Epidermal melanocyte (primary cell): Measurements from ENCODE around the gene SPPL2C.

ENCODE experiments used
- DNase-seq: peaks from one replicate; pipeline ENCODE4 v3.0.0; 2011; ENCODE audit warnings: low spot score; ENCODE audit not compliant: insufficient read length

SPPL2C gene

DNA sequence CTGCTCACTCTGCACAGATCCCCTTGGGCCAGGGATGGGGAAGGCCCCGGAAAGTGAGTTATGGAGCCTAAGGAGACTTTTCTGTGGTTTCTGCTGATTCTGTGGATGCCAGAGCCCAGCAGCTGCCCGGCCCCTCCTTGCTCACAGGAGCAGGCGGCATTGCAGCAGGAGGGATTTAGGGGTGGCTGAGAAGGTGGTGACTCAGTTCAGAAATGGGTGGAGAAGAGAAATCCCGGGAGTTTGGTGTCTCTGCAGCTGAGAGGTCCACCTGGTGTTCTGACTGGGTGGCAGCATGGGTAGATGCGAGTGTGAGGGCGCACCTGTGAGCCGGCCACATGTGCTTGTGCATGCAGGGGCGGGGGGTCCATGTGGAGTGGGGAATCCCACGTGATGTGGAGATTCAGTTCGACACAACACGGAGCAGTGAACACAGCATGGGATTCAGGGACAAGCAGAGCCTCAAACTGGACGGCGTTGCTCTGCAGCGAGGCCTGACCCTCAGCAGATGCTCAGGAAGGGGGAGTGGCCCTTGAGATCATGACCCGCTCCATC is 16.0 kb upstream of the SPPL2C start:
- no peak for DNase-seq

DNA sequence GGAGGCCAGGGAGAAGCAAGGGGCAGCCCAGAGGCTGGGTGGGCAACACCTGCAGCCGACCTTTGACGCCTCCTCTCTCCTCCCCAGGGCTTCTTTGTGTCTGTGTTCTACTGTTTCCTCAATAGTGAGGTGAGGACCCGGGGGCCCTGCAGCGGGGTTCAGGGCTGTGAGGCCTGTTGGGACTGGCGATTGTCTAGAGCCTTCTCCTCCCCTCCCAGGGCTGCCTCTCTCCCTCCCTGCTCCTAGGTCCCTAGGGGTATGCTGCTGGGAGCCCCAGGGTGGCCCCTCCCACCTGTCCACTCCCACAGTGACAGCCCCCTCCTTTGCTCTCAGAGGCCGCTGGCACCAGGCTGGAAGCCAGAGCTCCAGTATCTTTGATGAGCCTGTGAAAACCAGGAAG is 10.8 kb upstream of the SPPL2C start:
- no peak for DNase-seq

DNA sequence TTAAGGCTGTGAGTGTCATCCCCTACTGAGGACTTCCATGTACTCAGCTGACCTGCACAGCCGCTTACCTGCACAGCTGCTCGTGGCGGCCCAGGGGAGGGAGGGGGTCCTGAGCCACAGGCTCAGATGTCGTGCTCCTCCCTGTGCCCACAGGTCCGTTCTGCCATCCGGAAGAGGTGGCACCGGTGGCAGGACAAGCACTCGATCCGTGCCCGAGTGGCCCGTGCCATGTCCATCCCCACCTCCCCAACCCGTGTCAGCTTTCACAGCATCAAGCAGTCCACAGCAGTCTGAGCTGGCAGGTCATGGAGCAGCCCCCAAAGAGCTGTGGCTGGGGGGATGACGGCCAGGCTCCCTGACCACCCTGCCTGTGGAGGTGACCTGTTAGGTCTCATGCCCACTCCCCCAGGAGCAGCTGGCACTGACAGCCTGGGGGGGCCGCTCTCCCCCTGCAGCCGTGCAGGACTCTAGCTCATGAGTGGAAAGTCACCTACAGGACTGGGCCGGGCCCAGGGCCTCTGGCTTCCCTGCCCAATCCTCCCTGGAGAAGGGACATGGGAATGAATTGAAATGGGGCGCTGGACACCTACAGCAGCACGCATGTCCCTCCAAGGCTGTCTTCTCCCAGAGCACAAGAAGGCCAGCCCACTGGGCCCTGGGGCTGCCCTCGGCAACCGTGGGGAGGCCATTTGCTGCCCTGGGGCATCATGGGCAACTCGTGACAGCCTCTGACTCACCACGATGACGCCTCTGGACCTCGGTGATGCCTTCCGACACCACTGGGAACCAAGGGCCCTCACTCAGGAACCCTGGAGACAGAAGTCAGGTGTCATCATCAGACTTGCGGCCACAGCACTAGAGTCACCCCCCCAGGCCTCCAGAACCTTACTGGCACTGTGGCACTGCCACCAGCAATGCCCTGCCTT is 9.9 kb upstream of the SPPL2C start:
- DNase-seq, result no peak

DNA sequence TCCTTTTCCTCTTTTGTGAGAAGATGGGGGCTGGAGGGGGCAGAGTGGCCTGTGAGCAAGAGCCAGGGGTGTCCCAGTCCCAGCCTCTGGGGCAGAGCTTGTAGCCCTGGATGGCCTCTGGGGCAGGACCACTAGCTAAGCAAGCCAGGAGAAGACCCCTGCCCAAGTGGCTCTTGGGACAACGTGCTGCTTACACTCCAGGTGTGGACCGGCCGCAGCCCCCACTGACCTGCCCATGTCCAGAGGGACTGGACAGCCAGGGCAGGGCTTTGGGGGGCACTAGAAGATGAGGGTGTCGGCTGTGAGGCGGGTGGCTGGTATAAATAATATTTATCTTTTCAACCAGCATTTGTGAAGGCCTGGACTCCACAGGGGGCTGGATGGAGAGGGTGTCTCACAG is 9.2 kb upstream of the SPPL2C start:
- DNase-seq, result no peak

DNA sequence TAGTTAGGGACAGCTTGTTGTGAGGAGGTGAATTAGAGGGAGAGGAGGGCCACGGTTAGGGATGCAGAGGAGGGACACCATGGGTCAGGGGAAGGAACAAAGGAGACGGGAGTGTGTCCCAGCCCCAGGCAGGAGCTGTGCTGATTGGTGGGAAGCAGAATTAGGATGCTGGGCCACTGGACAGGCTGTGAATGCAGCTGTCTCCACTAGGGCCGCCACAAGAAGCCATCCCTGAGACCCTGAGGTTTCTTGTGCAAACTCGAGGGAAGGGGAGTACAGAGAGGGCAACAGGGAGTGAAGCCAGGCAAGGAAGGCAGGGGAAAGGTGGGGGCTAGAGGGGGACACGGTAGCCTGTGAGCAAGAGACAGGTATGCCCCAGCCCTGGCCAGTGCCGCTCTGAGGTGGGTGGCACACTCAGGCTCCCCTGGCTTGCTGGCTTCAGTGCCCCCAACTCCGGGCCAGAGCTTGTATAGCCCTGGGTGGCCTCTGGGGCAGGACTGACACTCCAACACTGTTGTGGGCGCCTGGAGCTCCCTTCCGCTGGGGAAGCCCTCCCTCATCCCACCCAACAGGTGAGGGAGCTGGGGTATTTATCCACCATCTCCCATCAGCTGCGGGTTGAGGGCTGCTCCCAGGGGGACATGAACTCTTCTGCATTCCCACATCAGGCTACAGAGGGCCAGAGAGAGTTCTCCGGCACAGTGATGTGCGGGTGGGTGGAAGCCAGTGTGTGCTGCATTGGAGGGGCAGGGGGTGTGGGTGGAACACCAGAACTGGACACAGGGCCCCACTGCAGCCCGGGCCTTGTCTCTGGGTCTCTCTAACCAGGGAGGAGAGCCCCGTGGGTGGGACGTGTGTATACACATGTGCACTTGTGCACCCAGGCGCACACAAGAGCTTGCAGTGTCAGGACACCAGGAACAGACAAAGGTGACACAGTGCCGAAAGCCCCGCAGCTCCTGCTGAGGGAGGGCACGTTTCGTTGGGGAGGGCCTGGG is 8.3 kb upstream of the SPPL2C start:
- no peak for DNase-seq

DNA sequence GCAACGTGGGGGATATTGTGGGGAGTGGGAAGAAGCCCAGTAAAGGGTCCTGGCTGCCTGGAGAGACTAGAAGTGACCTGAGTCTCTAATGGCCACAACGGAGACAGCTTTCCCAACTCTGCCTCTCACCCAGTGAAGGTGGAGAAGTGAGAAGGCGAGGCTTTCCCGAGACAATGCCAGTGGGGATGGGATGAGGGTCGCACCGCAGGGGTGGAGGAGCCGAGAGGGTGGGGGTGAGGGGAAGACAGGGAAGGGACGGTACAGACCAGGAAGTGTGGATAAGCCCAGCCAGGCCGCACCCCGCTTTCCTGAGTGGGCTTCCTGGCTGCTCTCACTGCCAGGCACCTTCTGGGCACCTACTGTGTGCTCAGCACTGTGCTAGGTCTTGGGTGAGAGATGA is 7.5 kb upstream of the SPPL2C start:
- DNase-seq, result no peak

- DNase-seq, result no peak
Observed at GRCh38 chr17:45837603-45838002, 7.1 kb upstream of the SPPL2C start.

- no peak for DNase-seq
Observed at GRCh38 chr17:45838751-45839295, 5.9 kb upstream of the SPPL2C start.

DNA sequence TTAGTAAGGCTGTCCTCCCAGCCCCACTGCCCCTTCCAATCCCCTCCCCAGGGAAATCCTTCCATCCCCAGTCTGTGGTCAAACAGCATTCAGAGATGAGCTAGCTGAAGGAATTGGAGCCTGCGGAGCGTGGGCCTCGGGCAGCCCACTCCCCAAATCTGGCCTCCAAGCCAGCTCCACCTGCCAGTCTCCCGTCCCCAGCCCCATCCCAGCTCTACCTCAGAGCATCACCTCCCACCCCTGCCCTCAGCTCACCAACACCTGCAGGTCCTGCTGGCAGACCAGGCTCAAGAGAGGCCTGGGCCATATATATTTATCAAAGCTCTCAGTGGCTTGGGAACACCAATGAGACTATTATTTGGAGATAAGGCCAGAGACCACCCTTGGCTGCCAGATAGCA is 5.2 kb upstream of the SPPL2C start:
- no peak for DNase-seq

- no peak for DNase-seq
Observed at GRCh38 chr17:45841186-45841585, 3.5 kb upstream of the SPPL2C start.

DNA sequence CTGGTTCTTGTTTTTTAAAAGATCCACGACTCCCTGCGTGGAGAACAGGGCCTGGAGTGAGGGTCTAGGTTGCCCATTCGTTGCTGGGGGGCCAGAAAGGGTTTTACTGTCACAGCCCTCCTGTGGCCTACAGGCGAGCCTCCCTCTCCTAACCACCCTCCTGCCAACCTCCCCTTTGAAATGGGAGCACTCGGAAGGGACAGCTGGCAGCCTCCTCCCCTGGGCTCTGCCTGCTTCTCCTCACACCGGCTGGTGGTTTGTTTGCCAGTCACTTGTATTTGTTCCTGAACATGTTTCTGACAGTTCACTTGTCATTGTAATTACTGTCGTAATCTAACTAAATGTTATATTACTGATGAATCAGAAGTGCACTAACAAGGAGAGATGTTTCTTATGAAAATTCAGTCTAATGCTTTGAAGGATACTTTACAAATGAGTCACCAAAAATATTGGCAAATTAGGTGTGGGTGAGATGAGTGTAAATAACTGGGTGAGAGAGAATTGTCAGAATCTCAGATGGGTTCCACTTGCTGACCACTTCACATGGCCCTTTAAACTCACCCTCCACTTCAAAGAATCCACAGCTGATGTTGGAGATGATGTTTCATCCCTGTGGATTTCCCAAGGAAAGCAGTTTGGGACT is 2.7 kb upstream of the SPPL2C start:
- no peak for DNase-seq

DNA sequence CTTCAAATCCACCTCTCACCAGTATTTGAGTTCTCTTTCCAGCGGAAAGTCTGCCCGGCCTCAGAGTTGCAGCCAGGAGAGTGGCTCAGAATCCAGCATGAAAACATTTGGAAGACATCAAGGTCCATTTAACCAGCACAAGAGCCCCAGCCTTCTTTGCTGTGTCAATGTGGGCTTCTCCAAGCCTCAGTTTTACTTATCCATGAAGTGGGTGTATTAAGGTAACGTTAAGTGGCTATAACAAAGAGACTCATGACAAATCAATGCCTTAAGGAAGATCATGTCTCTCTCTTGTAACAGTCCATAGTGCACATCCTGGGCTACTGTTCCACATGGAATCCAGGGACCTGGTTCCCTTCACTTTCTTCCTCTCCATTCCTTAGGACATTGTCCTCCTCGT is 959 bp upstream of the SPPL2C start:
- no peak for DNase-seq

DNA sequence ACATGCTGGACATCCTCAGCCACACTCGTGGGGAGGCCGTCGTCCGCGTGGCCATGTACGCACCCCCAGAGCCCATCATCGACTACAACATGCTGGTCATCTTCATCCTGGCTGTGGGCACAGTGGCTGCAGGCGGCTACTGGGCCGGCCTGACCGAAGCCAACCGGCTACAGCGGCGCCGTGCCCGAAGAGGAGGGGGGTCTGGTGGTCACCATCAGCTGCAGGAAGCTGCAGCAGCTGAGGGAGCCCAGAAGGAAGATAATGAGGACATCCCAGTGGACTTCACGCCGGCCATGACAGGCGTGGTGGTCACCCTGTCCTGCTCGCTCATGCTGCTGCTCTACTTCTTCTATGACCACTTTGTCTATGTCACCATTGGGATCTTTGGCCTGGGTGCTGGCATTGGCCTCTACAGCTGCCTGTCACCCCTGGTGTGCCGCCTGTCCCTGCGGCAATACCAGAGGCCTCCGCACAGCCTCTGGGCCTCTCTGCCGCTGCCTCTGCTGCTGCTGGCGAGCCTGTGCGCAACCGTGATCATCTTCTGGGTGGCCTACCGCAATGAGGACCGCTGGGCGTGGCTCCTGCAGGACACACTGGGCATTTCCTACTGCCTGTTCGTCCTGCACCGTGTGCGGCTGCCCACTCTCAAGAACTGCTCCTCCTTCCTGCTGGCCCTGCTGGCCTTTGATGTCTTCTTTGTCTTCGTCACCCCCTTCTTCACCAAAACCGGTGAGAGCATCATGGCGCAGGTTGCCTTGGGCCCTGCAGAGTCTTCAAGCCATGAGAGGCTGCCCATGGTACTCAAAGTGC is 900 bp downstream of the SPPL2C start:
- DNase-seq, result no peak

DNA sequence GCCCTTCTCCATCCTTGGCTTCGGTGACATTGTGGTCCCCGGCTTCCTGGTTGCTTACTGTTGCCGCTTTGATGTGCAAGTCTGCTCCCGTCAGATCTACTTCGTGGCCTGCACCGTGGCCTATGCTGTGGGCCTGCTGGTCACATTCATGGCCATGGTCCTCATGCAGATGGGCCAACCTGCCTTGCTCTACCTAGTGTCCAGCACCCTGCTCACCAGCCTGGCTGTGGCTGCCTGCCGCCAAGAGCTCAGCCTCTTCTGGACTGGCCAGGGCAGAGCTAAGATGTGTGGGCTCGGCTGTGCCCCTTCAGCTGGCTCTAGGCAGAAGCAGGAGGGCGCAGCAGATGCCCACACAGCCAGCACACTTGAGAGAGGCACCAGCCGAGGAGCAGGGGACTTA is 1.5 kb downstream of the SPPL2C start:
- DNase-seq, result no peak

- DNase-seq, result no peak
Observed at GRCh38 chr17:45846646-45847045, 2.0 kb downstream of the SPPL2C start.

DNA sequence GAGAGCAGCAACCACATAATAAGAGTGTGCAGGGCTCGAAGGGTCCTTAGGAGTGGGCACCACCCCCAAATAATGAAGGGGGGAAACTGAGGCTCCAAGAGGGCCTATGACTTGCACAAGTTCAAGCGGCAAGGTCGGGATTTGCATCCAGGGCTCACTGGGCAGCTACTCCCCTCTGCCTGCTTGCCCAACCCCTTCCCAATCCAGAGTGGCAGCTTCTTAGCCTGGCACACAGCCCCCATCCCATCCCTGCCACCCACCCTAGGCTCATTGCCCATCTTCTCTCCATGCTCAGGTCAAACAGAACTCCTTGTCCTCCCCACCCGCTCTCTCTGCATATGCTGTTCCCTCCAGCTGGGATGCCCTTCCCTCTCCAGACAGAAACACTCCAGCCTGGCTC is 2.4 kb downstream of the SPPL2C start:
- DNase-seq, result no peak

- no peak for DNase-seq
Observed at GRCh38 chr17:45847747-45848146, 3.1 kb downstream of the SPPL2C start.

GRCh38 chr17:45848405-45848804 is 3.7 kb downstream of the SPPL2C start:
- no peak for DNase-seq

DNA sequence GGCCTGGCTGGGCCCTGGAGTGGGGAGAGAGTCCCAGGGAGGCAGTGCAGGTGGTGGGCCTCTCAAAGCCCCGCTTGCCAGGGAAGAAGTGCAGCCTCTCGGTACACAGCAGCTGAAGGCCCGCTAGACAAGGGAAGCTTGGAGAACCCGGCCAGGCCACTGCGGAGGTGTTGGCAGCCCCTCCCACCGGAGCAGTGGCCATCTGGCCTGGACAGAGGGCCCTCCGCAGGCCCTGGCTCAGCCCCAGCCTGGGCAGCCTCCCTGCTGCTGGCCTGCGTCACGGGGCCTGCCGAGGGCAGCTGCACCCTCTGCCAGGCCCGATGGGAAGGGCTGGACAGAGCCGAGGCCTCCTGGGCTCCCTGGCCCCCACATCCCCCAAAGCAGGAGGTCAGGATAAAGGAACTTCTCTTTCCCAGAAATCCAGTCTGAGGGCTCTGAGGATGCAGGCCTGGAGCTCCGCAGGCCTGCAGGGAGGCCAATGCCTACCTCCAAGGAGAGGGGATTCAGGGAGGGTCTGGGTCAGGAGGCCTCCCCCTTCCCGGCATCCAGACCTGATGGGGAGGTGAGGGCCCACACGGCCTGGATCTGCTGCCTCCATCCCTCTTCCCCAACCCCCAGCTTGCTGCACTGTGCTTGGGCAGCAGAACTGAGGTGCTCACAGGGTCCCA is 4.3 kb downstream of the SPPL2C start:
- no peak for DNase-seq

- no peak for DNase-seq
Observed at GRCh38 chr17:45849536-45849990, 4.9 kb downstream of the SPPL2C start.
